ENCODE data around the gene ZNF384. TPM values are rescaled to one million over a fixed set of nuclear protein-coding genes. Genes with fewer than 3 reads are reported as not detected.

ZNF384 gene
- polyA plus RNA-seq, 5 donors: 79.4 to 98.5 (median 86.1) TPM

- DNase-seq: peak in 1 of 2 donors; percentile 14
Observed at GRCh38 chr12:6699989-6700645, 10.9 kb upstream of the ZNF384 start.

- no peak for DNase-seq
Observed at GRCh38 chr12:6699259-6699988, 10.2 kb upstream of the ZNF384 start.

- no peak for DNase-seq
Observed at GRCh38 chr12:6698352-6699046, 9.3 kb upstream of the ZNF384 start.

- peak in 1 of 2 donors; percentile 32 for DNase-seq
Observed at GRCh38 chr12:6697584-6698351, 8.6 kb upstream of the ZNF384 start.

- no peak for DNase-seq
Observed at GRCh38 chr12:6696690-6697583, 7.8 kb upstream of the ZNF384 start.

GRCh38 chr12:6695313-6696045, 6.3 kb upstream of the ZNF384 start:
- no peak for DNase-seq

GRCh38 chr12:6694701-6695100, 5.5 kb upstream of the ZNF384 start:
- DNase-seq: no peak

GRCh38 chr12:6693832-6694355, 4.7 kb upstream of the ZNF384 start:
- DNase-seq: no peak

GRCh38 chr12:6692888-6693287, 3.7 kb upstream of the ZNF384 start:
- no peak for DNase-seq

- DNase-seq: no peak
Observed at GRCh38 chr12:6691473-6691872, 2.3 kb upstream of the ZNF384 start.

- no peak for DNase-seq
Observed at GRCh38 chr12:6688543-6688998, 604 bp downstream of the ZNF384 start.

GRCh38 chr12:6685814-6686213, 3.4 kb downstream of the ZNF384 start:
- DNase-seq: no peak

- DNase-seq: no peak
Observed at GRCh38 chr12:6684609-6685008, 4.6 kb downstream of the ZNF384 start.

GRCh38 chr12:6676962-6677361, 12.2 kb downstream of the ZNF384 start:
- no peak for DNase-seq

- DNase-seq: no peak
Observed at GRCh38 chr12:6672143-6672542, 17.0 kb downstream of the ZNF384 start.

GRCh38 chr12:6667559-6668210, 21.5 kb downstream of the ZNF384 start:
- DNase-seq: no peak

- DNase-seq: no peak
Observed at GRCh38 chr12:6666211-6666610, 23.0 kb downstream of the ZNF384 start.

GRCh38 chr12:6664902-6665301, 24.3 kb downstream of the ZNF384 start:
- DNase-seq: no peak

Data from right lung (tissue), 5 donors.